Measurements from ENCODE around the gene SCAP.

- TF ChIP-seq NR2C2 (CRISPR knock-in tag; IDR thresholded peaks at IDR 0.05) (no peak), CTCF (IDR thresholded peaks at IDR 0.05) (no peak)
Observed at GRCh38 chr3:47478022-47478421, 2.3 kb upstream of the SCAP start.
